NCI-H2029 treated with DMSO at 0.1 percent for 48 hours (cell line): ENCODE data around the gene BPIFB4.

Experiments
- DNase-seq: peaks from one replicate; lab custom pipeline; 2025; lab: John Stamatoyannopoulos, UW

The BPIFB4 gene

GRCh38 chr20:33062105-33062824 is 17.2 kb upstream of the BPIFB4 start:
- DNase-seq: no peak

DNA sequence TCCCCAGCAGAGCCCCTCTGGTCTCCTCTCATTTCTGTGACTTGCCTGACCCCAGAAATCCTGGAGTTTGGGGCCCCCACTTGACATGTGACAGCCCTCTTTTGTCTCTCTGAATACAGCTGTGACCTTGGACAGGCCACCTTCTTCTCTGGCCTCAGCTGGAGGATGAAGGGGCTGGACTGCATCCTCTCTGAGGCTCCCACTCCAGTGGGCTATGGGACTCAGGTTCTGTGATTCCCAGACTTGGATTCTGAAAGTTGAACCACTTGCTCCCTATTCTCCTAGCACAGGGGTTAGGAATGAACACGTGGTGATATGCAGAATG is 16.7 kb upstream of the BPIFB4 start:
- no peak for DNase-seq

DNA sequence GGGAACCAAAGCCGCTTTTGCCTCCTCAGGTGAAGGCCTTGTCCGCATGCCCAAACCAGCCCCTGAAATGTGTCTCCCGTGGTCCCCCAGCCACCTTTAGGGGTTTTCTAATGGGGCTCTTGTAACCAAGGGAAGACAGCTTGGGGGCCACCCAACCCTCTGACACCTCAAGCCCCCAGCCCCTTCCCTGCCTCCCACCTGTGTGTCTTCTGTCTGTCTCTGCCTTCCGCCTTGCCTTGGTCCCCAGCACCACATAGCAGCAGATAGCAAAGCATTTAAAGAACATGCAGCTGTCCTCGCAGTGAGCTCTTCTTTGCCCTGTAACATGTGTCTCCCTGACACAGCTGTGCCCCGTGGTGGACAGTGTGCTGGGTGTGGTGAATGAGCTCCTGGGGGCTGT is 16.2 kb upstream of the BPIFB4 start:
- DNase-seq: no peak

DNA sequence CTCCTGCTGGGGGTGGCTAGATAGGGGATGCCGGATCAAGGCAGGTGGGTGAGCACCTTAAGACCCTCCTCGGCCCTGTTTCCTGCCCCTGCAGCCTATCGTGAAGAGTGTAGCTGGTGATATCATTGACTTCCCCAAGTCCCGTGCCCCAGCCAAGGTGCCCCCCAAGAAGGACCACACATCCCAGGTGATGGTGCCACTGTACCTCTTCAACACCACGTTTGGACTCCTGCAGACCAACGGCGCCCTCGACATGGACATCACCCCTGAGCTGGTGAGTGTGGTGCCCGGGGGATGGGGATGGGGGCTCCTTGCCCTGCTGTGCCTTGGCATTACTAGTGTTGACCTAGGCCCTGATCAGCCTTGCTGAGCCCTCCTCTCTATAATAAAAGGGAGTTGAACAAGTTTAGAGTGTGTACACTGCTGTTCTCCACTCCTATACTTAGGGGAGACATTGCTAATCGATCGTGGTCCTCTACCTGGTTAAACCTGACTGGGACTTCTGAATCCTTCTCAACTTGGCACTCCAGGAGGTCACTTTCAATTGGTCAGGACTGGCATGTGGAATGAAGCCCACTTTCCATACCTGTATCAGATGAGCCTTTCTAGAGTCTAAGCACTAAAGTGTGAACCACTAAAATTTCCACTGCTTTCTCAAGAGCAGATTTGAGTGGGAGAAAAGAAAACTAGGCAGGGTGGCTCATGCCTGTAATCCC is 14.7 kb upstream of the BPIFB4 start:
- DNase-seq: no peak

- DNase-seq: no peak
These were observed 13.7 kb upstream of the BPIFB4 start for GRCh38 chr20:33065785-33066184.

GRCh38 chr20:33067806-33068205 is 11.6 kb upstream of the BPIFB4 start:
- DNase-seq: no peak

- DNase-seq: no peak
These were observed 11.0 kb upstream of the BPIFB4 start for GRCh38 chr20:33068251-33068939.

DNA sequence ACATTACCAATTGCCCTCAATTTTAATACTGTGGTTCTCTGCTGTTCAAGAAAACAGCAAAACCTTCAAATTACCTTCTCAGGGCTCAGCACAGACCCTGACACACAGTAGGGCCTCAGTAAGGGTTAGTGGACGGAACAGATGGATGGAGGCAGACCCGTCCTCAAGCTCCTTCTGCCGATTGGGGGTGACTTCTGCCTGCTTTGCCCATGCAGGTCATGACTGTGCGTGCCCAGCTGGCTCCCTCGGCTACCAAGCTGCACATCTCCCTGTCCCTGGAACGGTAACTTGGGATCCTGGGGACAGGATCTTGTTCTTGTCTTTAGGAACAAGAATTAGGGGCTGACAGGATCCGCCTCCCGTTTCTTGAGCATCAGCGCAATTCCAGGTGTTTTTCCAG is 9.8 kb upstream of the BPIFB4 start:
- DNase-seq: no peak

GRCh38 chr20:33070111-33071053 is 9.1 kb upstream of the BPIFB4 start:
- DNase-seq: no peak

GRCh38 chr20:33071198-33071597 is 8.2 kb upstream of the BPIFB4 start:
- DNase-seq: no peak

GRCh38 chr20:33072362-33072761 is 7.1 kb upstream of the BPIFB4 start:
- no peak for DNase-seq

GRCh38 chr20:33072813-33073212 is 6.6 kb upstream of the BPIFB4 start:
- no peak for DNase-seq

GRCh38 chr20:33074675-33075074 is 4.8 kb upstream of the BPIFB4 start:
- no peak for DNase-seq

DNA sequence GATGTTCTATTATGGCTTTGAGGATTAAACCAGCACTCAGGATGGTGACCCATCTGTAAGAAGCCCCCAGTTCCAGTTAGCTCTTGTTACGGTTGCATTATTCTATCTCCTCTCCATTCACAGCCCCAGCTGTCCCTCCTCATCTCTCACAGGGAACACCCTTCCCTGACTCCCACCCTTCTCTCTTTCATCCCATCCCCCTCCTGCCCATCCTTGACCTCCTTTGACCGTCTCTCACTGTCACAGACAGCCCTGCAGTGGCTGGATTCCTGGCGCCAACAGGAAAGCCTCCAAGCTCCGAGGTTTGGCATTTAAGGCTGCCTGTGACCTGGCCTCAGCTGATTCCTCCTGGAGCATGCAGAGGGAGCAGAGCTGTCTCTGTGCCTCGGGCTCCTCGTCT is 4.2 kb upstream of the BPIFB4 start:
- no peak for DNase-seq

DNA sequence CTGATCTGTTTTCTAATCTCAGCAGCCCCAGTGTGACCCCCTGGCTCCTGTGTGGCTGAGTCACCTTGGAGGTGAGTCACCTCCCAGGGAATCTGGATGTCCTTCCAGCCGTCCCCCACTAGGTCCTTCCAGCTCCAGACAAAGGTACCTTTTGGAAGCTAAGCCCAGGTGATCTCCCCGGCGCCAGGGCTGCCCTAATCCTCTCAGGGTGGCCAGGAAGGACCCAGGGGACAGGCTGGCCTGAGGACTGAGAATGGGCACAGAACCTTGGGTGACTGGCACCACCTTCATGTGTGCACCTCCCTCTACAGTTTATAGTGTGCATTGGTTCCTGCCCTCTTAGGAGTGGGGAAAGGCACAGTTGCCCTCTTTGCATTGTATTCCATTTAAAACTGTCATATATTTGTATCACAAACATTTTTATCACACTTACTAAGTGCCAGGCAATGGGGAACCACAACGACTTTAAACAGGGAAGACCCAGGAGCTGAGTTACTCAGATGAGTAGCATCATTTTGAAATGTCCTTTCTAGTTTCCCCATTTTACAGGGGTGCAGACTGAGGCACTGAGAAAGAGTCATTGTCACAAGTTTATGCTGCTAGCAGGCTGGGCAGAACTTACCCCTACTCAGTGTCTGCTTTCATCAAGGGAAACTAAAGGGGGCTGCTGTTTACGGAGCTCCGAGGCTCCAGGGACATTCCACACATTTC is 2.6 kb upstream of the BPIFB4 start:
- no peak for DNase-seq

GRCh38 chr20:33081411-33082154 is 2.1 kb downstream of the BPIFB4 start:
- no peak for DNase-seq

- no peak for DNase-seq
These were observed 3.1 kb downstream of the BPIFB4 start for GRCh38 chr20:33082546-33082945.

DNA sequence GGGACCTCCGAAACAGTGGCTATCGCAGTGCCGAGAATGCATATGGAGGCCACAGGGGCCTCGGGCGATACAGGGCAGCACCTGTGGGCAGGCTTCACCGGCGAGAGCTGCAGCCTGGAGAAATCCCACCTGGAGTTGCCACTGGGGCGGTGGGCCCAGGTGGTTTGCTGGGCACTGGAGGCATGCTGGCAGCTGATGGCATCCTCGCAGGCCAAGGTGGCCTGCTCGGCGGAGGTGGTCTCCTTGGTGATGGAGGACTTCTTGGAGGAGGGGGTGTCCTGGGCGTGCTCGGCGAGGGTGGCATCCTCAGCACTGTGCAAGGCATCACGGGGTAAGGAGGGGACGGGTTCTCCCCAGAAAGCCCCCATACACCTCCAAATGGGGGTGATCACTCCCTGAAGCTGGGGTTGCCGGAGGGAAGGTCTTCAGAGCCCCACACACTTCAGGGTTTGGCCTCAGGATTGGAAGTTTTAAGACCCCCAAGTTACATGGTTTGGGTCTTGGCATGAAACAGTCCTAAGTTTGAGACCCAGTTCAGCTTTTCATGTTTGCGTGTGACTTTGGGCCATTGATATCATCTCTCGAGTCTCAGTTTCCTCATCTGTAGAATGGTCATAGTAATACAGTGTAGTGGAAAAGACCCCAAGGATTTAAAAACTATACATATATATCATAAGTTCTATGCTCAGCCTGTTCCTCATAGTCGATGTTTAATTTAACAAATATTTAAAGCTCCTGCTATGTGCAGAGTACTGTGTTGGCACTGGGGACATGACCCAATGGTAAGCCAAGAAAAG is 4.3 kb downstream of the BPIFB4 start:
- no peak for DNase-seq

- DNase-seq: no peak
These were observed 5.3 kb downstream of the BPIFB4 start for GRCh38 chr20:33084722-33085121.
